Raji (cell line): ENCODE results near the gene UBE2J2.

Experiments
- POLR2A ChIP-seq: IDR thresholded peaks from 2 replicates; pipeline ENCODE4 v1.6.1; 2011; ENCODE audit warnings: low read depth, low read length, control low read depth; ENCODE audit not compliant: insufficient read depth

The UBE2J2 gene

DNA sequence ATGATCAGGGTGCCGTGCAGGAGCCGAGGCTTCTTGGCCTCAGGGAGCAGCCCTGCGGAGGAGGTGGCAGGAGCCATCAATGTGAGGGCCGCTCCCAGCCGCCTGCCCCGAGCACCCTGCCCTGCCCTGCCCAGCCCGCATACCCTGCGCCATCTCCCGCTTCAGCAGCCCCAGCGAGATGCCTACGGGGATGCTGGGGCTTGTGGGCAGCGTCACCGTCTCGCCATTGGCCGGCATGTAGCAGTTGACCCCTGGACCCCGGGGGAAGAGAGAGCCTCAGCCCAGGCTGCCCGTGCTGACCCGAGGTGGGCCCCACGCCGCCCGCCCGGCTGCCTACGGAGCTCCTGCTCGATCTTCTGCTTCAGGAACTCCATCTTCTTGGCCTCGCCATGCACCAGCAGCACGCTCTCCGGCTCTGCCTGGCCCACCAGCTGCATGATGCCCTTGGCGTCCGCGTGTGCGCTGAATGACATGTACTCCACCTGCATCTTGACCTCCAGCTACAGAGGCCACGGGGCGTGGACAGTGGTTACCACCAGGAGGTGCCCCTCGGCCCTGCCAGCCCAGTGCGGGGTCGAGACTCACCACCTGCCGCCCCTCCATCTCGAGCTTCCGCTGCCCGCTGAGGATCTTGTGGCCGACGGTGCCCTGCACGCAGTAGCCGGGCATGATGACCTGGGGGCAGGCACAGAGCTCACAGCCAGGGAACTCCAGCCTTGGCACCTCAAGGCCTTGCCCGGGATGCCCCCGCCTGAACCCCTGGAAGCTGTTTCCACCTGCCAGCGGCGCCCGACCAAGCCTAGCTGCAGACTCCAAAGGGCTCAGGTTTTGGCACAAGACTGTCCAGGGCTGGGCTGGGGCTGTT is 39.0 kb upstream of the UBE2J2 start:
- no peak for TF ChIP-seq POLR2A

DNA sequence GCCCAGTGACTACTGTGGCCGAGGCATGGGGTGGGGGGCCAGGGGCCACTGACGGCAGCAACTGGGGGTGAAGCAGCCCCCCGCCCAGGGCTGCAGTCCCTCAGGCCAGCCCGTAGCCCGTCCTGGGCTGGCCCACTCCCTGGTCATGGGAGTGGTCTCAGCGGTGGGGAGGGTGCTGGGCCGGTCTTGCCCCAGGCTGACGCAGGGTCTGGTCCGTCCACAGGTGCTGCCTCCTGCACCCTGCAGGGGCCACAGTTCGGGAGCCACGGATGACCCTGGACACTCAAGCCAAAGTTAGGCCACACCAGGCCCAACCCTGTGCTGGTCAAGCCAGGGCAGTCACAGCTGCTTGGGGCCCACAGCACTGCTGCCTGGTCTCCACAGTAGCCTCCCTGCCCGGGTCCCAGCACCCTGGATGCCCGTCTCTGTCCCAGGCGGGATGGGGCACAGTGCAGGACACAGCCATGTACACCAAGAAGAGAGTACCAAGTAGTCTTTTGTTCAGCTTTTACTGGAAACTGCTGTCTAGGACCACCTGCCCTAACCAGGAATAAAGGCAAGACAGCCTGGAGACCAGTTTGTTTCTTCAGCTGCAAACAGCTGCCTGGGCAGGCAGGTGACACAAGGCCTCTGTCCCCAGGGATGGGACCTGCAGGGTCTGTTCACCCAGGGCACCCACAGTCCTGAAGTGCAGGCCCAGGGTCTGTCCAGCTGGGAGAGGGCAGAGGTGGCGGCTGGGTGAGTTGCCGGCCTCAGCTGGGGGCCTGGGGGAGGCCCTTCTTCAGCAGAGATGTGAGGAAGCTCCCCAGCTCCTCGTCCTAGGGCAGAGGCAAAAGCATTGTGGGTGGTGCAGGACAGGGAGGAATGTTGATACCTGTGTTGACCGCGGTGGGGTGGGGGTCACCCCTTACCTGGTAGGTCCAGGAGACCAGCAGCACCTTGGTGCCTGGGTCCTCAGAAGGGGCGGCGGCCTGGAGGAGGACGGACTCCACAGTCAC is 37.8 kb upstream of the UBE2J2 start:
- no peak for TF ChIP-seq POLR2A

GRCh38 chr1:1310476-1311053 is 36.9 kb upstream of the UBE2J2 start:
- TF ChIP-seq POLR2A, result no peak

DNA sequence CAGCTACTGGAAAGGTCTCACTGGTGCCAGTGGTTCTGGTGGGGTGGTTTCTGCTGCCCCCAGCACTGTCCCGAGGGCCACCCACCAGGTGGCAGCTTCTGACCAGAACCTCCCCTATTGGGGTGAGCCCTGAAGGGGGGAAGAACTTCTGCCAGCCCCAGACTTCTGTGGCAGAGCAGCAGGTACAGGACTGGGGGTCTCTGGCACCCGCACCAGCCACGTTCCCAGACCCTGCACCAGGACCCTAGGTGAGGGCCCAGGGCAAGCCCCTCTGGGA is 36.4 kb upstream of the UBE2J2 start:
- TF ChIP-seq POLR2A, result no peak

DNA sequence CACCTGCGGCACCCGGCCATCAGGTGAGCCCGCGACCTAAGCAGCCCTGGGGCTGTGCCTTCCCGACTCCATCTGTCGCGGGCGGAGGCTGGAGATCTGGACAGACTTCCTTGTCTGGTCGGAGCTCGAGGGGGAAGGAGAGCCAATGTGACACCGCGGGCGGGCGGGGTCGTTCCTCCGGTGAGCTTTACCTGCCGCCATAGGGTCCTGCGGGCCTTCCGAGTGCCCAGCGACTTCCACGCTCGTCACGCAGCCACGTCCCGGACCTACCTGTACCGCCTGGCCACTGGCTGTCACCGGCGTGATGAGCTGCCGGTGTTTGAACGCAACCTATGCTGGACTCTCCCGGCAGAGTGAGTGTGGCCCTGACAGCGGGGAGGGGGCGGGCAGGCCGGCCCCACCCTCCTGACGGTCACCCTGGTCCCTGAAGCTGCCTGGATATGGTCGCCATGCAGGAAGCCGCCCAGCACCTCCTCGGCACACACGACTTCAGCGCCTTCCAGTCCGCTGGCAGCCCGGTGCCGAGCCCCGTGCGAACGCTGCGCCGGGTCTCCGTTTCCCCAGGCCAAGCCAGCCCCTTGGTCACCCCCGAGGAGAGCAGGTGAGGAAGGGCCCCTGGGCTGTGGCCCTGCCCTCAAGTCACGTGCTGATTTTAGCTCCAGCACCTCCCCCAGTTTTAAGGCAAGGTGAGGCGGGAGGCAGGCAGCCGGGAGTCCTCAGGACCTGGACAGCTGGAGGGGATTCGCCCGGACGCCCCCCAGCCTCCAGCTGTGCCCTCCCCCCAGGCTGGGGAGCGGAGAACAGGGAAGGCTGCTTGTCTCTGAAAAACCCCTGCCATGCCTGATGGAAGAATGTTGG is 35.8 kb upstream of the UBE2J2 start:
- TF ChIP-seq POLR2A, result peak; percentile 32

- no peak for TF ChIP-seq POLR2A
Measured at GRCh38 chr1:1308756-1309250, 35.1 kb upstream of the UBE2J2 start.

GRCh38 chr1:1307923-1308755 is 34.5 kb upstream of the UBE2J2 start, which contains the start of the genes ACAP3 and PUSL1:
Gene ACAP3, minus strand, starts transcription at chr1:1307930. Its CDS starts 115 bp downstream, at chr1:1307815.
Gene PUSL1, plus strand, starts transcription at chr1:1308597. Its CDS starts 47 bp downstream, at chr1:1308644.
- peak; percentile 79 for TF ChIP-seq POLR2A

GRCh38 chr1:1307261-1307922 is 33.7 kb upstream of the UBE2J2 start:
- TF ChIP-seq POLR2A, result peak; percentile 61

DNA sequence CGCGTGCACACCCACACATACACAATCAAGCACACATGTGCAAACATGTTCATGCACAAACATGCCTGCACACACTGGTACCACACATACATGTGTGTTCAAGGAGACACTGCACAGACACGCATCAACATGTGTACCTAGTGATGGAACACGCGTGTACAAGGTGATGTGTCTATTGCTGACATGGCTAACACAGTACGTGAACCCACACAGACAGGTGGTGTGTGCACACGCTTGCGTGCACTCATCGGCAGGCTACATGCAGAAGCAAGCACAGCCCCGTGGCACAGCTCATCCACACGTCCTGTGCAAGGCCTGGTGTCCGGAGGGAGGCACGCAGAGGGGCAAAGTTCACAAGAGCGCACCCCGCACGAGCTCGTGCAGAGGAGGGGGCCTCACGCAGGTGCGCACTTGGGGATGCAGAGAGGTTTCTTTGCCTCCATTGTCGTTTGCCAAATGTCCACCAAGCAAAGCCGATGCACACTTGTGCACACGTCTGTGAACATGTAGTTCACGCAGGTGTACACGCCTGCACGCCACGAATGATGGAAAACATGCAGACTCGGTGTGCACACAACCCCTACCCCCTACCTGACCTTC is 33.1 kb upstream of the UBE2J2 start:
- TF ChIP-seq POLR2A, result no peak

- TF ChIP-seq POLR2A, result no peak
Measured at GRCh38 chr1:1306070-1306660, 32.5 kb upstream of the UBE2J2 start.

DNA sequence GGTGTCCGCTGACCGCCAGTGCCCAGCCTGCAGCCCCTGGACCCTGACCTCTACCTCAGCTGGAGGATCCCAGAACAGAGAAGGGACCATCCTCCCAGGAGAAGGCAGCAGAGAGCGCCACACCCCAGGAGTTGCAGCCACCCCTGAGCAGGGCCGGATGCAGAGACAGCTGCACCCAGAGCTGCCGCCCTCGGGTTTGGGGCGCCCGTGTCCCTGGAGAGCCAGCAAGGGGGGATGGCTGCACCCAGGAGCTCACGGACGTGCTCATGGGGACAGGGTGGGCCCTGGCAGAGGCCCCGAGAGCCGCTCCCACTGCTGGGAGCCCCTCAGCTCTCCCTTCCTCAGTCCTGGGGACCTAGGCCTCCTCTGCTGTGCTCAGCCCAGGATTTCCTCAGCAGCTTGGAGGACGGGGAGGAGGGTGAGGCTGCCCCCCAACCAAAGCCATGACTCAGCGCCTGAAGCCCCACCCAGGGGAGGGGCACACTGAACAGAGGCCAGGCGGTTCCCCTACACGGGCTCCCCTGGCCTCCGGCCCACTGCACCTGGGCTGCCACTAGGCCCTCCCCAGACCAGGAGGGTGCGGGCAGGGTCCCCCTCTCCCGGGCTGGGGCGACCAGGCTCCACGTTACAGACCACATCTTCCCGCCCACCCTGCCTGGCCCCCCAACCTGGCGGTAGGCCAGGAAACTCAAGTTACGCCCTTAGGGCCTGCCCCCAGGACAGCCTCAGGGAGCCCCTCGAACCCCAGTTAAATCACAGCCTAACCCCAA is 31.8 kb upstream of the UBE2J2 start:
- peak; percentile 36; the same call in 1 of the 2 replicates for TF ChIP-seq POLR2A
